WERI-Rb-1 (cell line): ENCODE measurements around the gene MRPL17.

ENCODE experiments used
- DNase-seq: peaks from one replicate; pipeline ENCODE4 v3.0.0-alpha.2; 2020
- H3K27ac ChIP-seq: fragments of 250-450 bp; sonication (Bioruptor Pico); 2 replicates; pipeline ENCODE4 v1.5.1; 2020; ENCODE audit warnings: mild to moderate bottlenecking, moderate library complexity
- H3K27me3 ChIP-seq: fragments of 250-450 bp; sonication (Bioruptor Pico); 2 replicates; pipeline ENCODE4 v1.5.1; 2021; ENCODE audit warnings: mild to moderate bottlenecking, low read depth, moderate library complexity; ENCODE audit not compliant: insufficient read depth, severe bottlenecking
- H3K36me3 ChIP-seq: fragments of 250-450 bp; sonication (Bioruptor Pico); 2 replicates; pipeline ENCODE4 v1.5.1; 2020; ENCODE audit warnings: mild to moderate bottlenecking, moderate library complexity
- H3K4me3 ChIP-seq: 2 replicates; pipeline ENCODE4 v1.5.1; 2011; ENCODE audit warnings: low read depth, mild to moderate bottlenecking, control low read depth, low read length
- H3K9me3 ChIP-seq: fragments of 250-450 bp; sonication (Bioruptor Pico); 2 replicates; pipeline ENCODE4 v1.5.1; 2021; ENCODE audit warnings: mild to moderate bottlenecking, moderate library complexity; ENCODE audit not compliant: severe bottlenecking
- TF ChIP-seq, protein P1 (sequence below): IDR thresholded peaks from 2 replicates; pipeline ENCODE4 v1.5.1; 2011; ENCODE audit warnings: low read depth, mild to moderate bottlenecking, control low read depth, inconsistent platforms, low read length

Gene MRPL17

DNA sequence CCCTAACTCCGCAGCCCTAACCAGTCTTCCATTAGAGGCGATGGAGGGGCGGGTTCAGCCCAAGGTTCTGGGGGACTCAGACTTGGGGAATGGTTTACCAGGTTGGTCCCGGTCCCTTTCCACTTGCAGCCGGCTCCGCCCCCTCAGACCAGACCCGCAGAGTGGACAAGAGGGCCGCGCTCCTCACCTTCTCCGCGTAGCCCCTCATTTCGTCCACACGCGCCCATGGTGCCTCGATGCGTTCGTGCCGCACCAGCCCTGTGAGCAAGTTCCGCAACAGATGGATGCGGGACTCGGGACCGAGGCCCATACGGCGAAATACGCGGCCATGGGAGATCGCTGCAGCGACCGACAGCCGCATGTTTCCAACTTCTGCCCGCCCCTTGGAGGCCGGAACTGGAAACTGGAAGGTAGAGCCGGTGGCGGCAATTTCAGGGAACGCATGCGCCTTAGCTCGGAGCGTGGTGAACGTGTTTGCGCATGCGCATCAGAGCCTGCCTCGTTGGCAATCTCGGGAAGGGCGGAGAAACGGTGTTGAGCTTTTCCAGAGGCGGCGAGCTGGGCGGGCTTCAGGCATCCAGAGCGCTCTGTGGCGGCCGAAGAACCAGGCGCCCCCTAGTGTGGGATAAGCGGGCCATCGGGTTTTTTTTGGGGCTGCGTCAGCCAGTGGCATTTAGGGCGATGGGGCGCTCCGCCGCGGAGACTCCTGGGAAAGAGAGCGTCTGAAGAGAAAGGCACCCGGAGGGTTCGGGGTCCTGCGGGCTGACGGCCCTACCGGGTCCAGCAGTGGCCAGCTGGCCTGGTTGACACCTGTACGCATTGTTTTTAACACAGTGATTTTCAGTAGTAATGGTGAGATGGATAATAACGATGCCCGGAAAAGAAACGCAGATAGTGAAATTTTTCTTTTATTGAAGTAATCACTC, at the start of gene MRPL17:
TSS of gene MRPL17 (minus strand) at position 405 of the 926 bp plus-strand sequence. CDS start at position 361, 44 bp downstream.
- Histone ChIP-seq H3K27me3 (no peaks in the 10 kb centered on the region), H3K9me3 (no peaks in the 10 kb centered on the region), H3K36me3 (peaks cover 30% of the 10 kb centered on the region), H3K4me3 (peak within 1 kb of the TSS; percentile 83), H3K27ac (peak within 1 kb of the TSS; percentile 91)
- DNase-seq = peak; percentile 99
- TF ChIP-seq, protein P1, sequence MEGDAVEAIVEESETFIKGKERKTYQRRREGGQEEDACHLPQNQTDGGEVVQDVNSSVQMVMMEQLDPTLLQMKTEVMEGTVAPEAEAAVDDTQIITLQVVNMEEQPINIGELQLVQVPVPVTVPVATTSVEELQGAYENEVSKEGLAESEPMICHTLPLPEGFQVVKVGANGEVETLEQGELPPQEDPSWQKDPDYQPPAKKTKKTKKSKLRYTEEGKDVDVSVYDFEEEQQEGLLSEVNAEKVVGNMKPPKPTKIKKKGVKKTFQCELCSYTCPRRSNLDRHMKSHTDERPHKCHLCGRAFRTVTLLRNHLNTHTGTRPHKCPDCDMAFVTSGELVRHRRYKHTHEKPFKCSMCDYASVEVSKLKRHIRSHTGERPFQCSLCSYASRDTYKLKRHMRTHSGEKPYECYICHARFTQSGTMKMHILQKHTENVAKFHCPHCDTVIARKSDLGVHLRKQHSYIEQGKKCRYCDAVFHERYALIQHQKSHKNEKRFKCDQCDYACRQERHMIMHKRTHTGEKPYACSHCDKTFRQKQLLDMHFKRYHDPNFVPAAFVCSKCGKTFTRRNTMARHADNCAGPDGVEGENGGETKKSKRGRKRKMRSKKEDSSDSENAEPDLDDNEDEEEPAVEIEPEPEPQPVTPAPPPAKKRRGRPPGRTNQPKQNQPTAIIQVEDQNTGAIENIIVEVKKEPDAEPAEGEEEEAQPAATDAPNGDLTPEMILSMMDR = peak; percentile 78

DNA sequence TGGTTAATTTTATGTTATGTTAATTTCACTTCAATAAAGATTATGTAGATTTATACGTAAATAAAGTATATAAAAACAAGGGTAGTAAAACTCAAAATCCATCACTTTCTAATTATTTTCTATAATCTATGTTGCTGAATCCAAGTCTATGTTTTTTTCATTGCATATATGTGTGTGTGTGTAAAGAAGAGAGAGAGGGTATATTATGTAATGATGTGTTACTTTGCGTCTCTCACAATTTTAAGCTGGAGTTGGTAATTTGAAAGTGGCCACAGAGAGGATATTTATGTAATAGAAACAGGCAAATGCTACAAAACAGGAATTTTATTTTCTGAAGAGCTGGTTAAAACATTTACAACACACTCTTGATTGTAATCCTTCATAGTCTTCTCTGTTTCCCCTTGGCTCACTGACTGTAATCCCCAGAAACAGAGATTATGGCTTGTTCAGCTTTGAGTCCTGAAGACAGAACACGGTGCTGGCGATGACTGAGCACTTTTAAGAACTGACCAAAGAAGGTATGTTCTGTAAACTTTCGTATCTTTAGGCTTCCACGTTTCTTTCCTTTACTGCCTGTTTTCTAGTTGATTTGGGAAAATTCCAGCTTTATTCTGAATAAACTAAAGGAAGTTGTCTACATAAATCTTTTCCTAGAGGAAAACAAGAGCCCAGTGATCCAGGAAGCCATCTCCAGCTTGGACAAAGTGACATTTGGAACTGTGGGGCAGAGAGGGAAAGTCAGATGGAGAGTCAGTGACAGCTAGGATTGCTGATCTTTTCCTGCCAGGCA, 45.0 kb upstream of the MRPL17 start:
- Histone ChIP-seq H3K27ac (no peak overlapping the region), H3K4me3 (no peak overlapping the region), H3K27me3 (no peaks in the 10 kb centered on the region), H3K36me3 (no peaks in the 10 kb centered on the region), H3K9me3 (no peaks in the 10 kb centered on the region)
- peak; percentile 22 for DNase-seq
- TF ChIP-seq, protein P1 = no peak

DNA sequence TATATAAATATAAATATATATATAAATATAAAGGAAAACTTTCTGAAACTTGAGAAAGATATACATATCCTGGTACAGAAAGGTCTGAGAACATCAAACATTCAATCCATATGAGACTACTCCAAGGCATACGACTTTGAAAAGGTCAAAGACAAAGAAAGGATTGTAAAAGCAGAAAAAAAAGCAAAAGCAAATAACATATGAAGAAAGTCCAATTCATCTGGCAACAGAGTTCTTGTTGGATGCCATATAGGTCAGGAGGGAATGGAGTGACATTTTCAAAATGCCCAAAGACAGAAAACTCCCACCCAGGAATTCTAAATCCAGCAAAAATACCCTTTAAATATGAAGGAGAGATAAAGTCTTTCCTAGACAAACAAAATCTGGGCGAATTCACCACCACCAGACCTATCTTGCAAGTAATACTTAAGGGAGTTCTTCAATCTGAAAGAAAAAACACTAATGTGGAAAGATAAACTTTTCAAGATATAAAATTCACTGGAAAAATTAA, 42.3 kb upstream of the MRPL17 start:
- TF ChIP-seq, protein P1 = no peak

DNA sequence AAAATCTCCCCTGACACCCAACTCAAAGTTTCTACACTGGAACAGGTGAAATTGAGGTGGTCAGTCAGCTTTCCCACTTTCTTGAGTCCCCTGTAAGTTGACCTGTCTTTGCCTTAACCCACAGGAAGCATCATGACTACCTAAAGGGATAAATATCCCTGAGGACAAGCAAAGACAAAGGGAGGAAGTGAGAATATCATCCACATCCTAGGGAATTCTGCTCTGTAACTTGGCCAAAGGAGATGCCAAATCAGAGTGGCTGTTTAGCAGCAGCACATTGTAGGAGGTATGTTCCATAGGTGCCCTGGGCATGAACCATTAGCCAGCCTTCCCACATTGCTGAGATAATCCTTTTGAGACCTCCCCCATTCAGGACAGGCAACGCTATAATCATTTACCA, 40.9 kb upstream of the MRPL17 start:
- no peak for DNase-seq
- H3K27ac ChIP-seq = no peak overlapping the region
- TF ChIP-seq, protein P1 = no peak
- no peaks in the 10 kb centered on the region for H3K9me3 ChIP-seq
- H3K4me3 ChIP-seq = no peak overlapping the region
- H3K27me3 ChIP-seq = no peaks in the 10 kb centered on the region
- H3K36me3 ChIP-seq = no peaks in the 10 kb centered on the region

More for the DNA sequence above, 42.3 kb upstream of the MRPL17 start:
- Histone ChIP-seq H3K9me3 (no peaks in the 10 kb centered on the region), H3K27ac (no peak overlapping the region), H3K4me3 (no peak overlapping the region), H3K36me3 (no peaks in the 10 kb centered on the region), H3K27me3 (no peaks in the 10 kb centered on the region)
- no peak for DNase-seq

DNA sequence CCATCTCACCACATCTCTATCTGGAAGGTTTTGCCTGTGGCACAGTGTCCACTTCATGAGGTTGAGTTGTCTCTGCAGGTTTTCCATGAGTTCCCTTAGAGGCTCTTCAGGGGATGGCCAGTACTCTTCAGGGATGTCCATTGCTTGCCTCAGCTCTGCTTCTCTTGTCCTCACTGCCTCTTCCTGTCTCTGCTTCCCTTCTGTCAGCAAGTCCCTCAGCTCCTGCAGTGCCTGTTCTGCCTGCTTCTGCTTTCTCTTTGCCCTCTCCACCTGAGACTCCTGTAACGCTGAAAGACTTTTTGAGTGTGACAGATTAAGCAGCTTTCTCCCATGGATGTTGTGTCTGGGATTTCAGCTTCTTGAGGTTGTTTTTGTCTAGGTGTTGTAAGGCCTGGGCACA, 38.2 kb upstream of the MRPL17 start:
- H3K9me3 ChIP-seq = no peaks in the 10 kb centered on the region
- H3K27me3 ChIP-seq = no peaks in the 10 kb centered on the region
- TF ChIP-seq, protein P1 = no peak
- H3K36me3 ChIP-seq = no peaks in the 10 kb centered on the region
- H3K27ac ChIP-seq = no peak overlapping the region
- no peak for DNase-seq
- no peak overlapping the region for H3K4me3 ChIP-seq
